Motor neuron (in vitro differentiated cells): ENCODE data around the gene DCUN1D4. TPM values are rescaled to one million over a fixed set of nuclear protein-coding genes. Genes with fewer than 3 reads are reported as not detected.

Experiments
- ATAC-seq, 8 experiments: fragments of 200-7000 bp; cut with Tn5 transposase; replicated peaks in 6 of 8; 2 replicates each; pipeline ENCODE4 v1.8.0; 2021; ENCODE audit warnings: mild to moderate bottlenecking in 8 of 8, moderate library complexity in 8 of 8
- H3K27ac ChIP-seq, 2 donors: fragments of 250-450 bp; sonication (Bioruptor Pico); 2 replicates each; pipeline ENCODE4 v1.9.0; 2021; ENCODE audit warnings: antibody characterized with exemption in 2 of 2, mild to moderate bottlenecking in 2 of 2, moderate library complexity in 1 of 2
- H3K4me1 ChIP-seq, 2 donors: fragments of 250-450 bp; sonication (Bioruptor Pico); replicated peaks in 1 of 2; 2 replicates each; pipeline ENCODE4 v1.6.1; 2021; ENCODE audit warnings: antibody characterized with exemption in 2 of 2, mild to moderate bottlenecking in 2 of 2, moderate library complexity in 1 of 2
- H3K4me3 ChIP-seq, 5 donors: fragments of 250-450 bp; sonication (Bioruptor Pico); 2 replicates each; pipeline ENCODE4 v1.9.0; 2021; ENCODE audit warnings: antibody characterized with exemption in 5 of 5, mild to moderate bottlenecking in 5 of 5, moderate library complexity in 4 of 5
- WGBS, 10 experiments: fragments of 450-650 bp; shearing (Covaris generic); methylation state at CpG; one replicate each; pipeline ENCODE4 v1.0.0; 2022; 5-methylcytosine and 5-hydroxymethylcytosine counted together
- in situ Hi-C, 9 experiments: fragments of 400-800 bp; cut with MboI; loops; one replicate each; pipeline ENCODE4 v1.15.0; 2021; ENCODE audit warnings: low sequenced_read_pairs in 9 of 9, low pct_unique_long_range_greater_than_20kb in 2 of 9; ENCODE audit not compliant: unreplicated experiment in 9 of 9
- total RNA-seq, 8 experiments: library from RNA; unstranded; fragments of 300-600 nt; gene quantifications; 2 replicates each; pipeline versions ENCODE4 v1.2.3 to v1.2.4, GENCODE V29; 2022

DCUN1D4 gene
- total RNA-seq, 8 experiments from 2014 or later = 28.6 to 58.4 (median 44.5) TPM

DNA sequence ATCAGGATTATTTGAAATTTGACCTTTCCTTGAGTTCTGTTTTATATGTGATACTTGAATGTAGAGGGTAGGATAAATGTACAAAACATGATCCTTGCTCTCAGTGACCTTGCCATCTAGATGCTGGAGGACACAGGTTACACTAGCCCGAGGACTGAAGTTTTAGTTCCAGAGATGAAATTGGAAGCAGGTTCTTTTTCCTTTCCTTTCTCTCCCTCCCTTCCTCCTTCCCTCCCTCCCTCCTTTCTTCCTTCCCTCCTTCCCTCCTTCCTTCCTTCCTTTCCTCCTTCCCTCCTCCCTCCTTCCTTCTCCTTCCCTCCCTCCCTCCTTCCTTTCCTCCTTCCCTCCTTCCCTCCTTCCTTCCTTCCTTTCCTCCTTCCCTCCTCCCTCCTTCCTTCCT is 122.9 kb downstream of the DCUN1D4 start:
- WGBS, 10 experiments = 20 to 60% methylated on average over 1 of the region's 1 CpG; no CpG with 5 or more reads in 8 of the 10 experiments
- ATAC-seq = no peak
- Histone ChIP-seq H3K4me1 (no peaks in the 10 kb centered on the region), H3K4me3 (no peak overlapping the region), H3K27ac (no peak overlapping the region)
- in situ Hi-C loops = no loop called here

Other genes with a start within 250 kb of the DCUN1D4 start
- gene LRRC66, start 177.2 kb downstream of the DCUN1D4 start, total RNA-seq = 1 to 10 TPM in 2 of 8 experiments, under 1 TPM in 6; 0.11 to 5.5 (median 0.54) TPM
- gene SGCB, start 195.1 kb downstream of the DCUN1D4 start, total RNA-seq = 10 to 100 TPM; 13.4 to 45.9 (median 25.7) TPM
- 10 to 100 TPM in 5 of 8 experiments, 1 to 10 TPM in 3; 4.0 to 50.3 (median 13.6) TPM for gene SPATA18, start 208.2 kb downstream of the DCUN1D4 start, total RNA-seq